ENCODE measurements around the gene KIF25. TPM values are rescaled to one million over a fixed set of nuclear protein-coding genes. Genes with fewer than 3 reads are reported as not detected.

The KIF25 gene
- polyA plus RNA-seq, 1 donor from 2014 or later, result not detected

DNA sequence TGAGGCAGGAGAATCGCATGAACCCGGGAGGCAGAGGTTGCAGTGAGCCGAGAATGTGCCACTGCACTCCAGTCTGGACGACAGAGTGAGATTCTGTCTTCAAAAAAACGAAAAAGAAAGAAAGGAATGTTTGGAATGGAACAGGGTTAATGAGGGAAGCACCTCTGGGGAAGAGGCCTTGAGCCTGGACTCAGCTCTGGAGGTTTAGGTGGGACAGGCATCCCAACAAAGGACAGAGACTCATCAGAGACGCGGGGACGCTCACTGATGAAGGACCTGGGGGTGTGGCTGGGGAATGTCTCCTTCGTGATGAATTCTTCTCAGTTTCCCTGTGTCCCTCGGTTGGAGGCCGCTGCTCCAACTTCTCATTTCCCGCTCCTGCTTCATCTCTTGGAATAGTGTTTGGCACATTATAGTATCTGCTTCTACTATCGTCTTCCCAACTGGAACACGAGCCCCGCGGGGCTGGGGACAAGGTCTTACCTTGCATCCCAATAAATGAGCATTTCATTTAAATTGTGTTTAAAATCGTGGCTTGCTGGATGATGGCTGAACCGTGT lies 27.6 kb downstream of the KIF25 start:
- H3K27ac ChIP-seq (ENCODE audit: low read length), result no peak overlapping the region
- TF ChIP-seq MXI1 (conservative IDR thresholded peaks at IDR 0.05; ENCODE audit: poor library complexity, severe bottlenecking) (no peak), SMC3 (conservative IDR thresholded peaks at IDR 0.05; ENCODE audit: poor library complexity) (no peak), POLR2AphosphoS5 (IDR thresholded peaks at IDR 0.05) (no peak), TAF1 (IDR thresholded peaks at IDR 0.05; ENCODE audit: low read depth) (no peak), EZH2 (IDR thresholded peaks at IDR 0.05; ENCODE audit: borderline replicate concordance, insufficient read depth, low read length, poor library complexity, severe bottlenecking) (no peak), RAD21 (conservative IDR thresholded peaks at IDR 0.05) (no peak), EP300 (conservative IDR thresholded peaks at IDR 0.05; ENCODE audit: poor library complexity, severe bottlenecking) (no peak)
- TF ChIP-seq, protein P1, sequence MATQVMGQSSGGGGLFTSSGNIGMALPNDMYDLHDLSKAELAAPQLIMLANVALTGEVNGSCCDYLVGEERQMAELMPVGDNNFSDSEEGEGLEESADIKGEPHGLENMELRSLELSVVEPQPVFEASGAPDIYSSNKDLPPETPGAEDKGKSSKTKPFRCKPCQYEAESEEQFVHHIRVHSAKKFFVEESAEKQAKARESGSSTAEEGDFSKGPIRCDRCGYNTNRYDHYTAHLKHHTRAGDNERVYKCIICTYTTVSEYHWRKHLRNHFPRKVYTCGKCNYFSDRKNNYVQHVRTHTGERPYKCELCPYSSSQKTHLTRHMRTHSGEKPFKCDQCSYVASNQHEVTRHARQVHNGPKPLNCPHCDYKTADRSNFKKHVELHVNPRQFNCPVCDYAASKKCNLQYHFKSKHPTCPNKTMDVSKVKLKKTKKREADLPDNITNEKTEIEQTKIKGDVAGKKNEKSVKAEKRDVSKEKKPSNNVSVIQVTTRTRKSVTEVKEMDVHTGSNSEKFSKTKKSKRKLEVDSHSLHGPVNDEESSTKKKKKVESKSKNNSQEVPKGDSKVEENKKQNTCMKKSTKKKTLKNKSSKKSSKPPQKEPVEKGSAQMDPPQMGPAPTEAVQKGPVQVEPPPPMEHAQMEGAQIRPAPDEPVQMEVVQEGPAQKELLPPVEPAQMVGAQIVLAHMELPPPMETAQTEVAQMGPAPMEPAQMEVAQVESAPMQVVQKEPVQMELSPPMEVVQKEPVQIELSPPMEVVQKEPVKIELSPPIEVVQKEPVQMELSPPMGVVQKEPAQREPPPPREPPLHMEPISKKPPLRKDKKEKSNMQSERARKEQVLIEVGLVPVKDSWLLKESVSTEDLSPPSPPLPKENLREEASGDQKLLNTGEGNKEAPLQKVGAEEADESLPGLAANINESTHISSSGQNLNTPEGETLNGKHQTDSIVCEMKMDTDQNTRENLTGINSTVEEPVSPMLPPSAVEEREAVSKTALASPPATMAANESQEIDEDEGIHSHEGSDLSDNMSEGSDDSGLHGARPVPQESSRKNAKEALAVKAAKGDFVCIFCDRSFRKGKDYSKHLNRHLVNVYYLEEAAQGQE (IDR thresholded peaks at IDR 0.05; ENCODE audit: borderline replicate concordance), result no peak
- TF ChIP-seq, protein P2, sequence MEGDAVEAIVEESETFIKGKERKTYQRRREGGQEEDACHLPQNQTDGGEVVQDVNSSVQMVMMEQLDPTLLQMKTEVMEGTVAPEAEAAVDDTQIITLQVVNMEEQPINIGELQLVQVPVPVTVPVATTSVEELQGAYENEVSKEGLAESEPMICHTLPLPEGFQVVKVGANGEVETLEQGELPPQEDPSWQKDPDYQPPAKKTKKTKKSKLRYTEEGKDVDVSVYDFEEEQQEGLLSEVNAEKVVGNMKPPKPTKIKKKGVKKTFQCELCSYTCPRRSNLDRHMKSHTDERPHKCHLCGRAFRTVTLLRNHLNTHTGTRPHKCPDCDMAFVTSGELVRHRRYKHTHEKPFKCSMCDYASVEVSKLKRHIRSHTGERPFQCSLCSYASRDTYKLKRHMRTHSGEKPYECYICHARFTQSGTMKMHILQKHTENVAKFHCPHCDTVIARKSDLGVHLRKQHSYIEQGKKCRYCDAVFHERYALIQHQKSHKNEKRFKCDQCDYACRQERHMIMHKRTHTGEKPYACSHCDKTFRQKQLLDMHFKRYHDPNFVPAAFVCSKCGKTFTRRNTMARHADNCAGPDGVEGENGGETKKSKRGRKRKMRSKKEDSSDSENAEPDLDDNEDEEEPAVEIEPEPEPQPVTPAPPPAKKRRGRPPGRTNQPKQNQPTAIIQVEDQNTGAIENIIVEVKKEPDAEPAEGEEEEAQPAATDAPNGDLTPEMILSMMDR (IDR thresholded peaks at IDR 0.05; ENCODE audit: poor library complexity, severe bottlenecking), result no peak
- no peaks in the 10 kb centered on the region for H3K27me3 ChIP-seq (ENCODE audit: insufficient read depth, low read depth, low read length)
- no peaks in the 10 kb centered on the region for H4K20me1 ChIP-seq (ENCODE audit: insufficient read depth)
- H3K9ac ChIP-seq (ENCODE audit: low read length), result no peak overlapping the region
- no peaks in the 10 kb centered on the region for H3K9me3 ChIP-seq (ENCODE audit: low read length)
- H3K36me3 ChIP-seq (ENCODE audit: insufficient read depth, low read length), result no peaks in the 10 kb centered on the region
- H3K9me2 ChIP-seq (ENCODE audit: insufficient read depth, low read length), result no peaks in the 10 kb centered on the region
- H3K4me3 ChIP-seq (ENCODE audit: low read length), result no peak overlapping the region
- no peak overlapping the region for H3K4me2 ChIP-seq (ENCODE audit: low read length)
- H3K79me2 ChIP-seq (replicated peaks; ENCODE audit: insufficient read depth, low read length), result no peaks in the 10 kb centered on the region
- H2AFZ ChIP-seq (ENCODE audit: low read depth, low read length), result no peak overlapping the region
- no peaks in the 10 kb centered on the region for H3F3A ChIP-seq (ENCODE audit: insufficient read depth, low read length, poor library complexity, severe bottlenecking)

DNA sequence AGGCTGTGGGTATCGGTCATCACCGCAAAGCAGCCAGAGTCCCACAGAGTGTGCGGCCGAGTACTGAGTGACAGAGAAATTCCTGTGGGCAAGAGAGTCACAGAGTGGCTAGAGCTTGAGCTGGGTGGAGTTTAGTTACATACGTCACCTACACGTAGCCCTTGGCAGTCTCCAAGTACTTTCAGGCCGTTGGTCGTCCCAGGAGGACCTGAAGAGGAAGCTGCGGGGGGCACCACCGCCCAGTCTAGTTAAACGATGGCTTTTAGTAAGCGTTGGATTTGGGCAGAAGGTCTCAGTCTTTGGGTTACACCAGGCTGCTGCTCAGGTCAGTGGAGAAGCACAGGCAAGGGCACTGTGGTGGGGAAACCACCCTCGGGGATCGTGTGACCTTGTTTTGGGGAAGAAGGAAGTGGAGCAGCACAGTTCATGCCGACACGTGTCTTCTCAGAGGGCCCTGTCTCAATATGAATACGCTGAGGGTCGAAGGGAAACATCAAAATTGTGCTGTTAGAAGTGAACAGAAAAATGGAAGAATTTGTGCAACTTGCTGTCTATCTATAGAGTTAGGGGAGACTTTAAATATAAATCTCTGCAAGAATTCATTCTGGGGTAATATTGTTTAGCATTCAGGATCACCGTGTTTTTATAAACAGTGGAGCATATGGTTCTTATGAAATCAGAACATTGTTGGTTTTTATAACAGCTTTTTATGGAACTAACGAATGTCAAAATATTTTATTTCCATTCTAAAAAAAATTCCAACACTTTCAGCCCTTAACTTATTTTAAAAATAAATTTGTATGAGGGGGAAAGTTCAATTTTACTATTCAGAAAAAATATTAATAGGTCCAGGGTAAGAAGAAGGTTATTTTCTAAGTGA lies 28.6 kb downstream of the KIF25 start:
- no peak overlapping the region for H2AFZ ChIP-seq (ENCODE audit: low read depth, low read length)
- no peaks in the 10 kb centered on the region for H4K20me1 ChIP-seq (ENCODE audit: insufficient read depth)
- H3K4me3 ChIP-seq (ENCODE audit: low read length), result no peak overlapping the region
- no peak overlapping the region for H3K9ac ChIP-seq (ENCODE audit: low read length)
- H3K27me3 ChIP-seq (ENCODE audit: insufficient read depth, low read depth, low read length), result no peaks in the 10 kb centered on the region
- H3K4me2 ChIP-seq (ENCODE audit: low read length), result no peak overlapping the region
- H3K36me3 ChIP-seq (ENCODE audit: insufficient read depth, low read length), result no peaks in the 10 kb centered on the region
- no peaks in the 10 kb centered on the region for H3K79me2 ChIP-seq (replicated peaks; ENCODE audit: insufficient read depth, low read length)
- TF ChIP-seq POLR2AphosphoS5 (IDR thresholded peaks at IDR 0.05), result no peak
- no peak for TF ChIP-seq EP300 (conservative IDR thresholded peaks at IDR 0.05; ENCODE audit: poor library complexity, severe bottlenecking)
- TF ChIP-seq, protein P2 (IDR thresholded peaks at IDR 0.05; ENCODE audit: poor library complexity, severe bottlenecking), result no peak
- no peaks in the 10 kb centered on the region for H3F3A ChIP-seq (ENCODE audit: insufficient read depth, low read length, poor library complexity, severe bottlenecking)
- no peak overlapping the region for H3K27ac ChIP-seq (ENCODE audit: low read length)
- H3K9me3 ChIP-seq (ENCODE audit: low read length), result no peaks in the 10 kb centered on the region
- H3K9me2 ChIP-seq (ENCODE audit: insufficient read depth, low read length), result no peaks in the 10 kb centered on the region
